WTC11 (cell line): Measurements from ENCODE around the gene GALR3.

Source experiments
- CBFB ChIP-seq: sonication (generic); formaldehyde crosslinking; IDR thresholded peaks from 2 replicates; pipeline ENCODE4 v1.8.1; 2022; ENCODE audit warnings: mild to moderate bottlenecking, low read depth, missing genetic modification reagents
- CREB1 ChIP-seq: sonication (generic); formaldehyde crosslinking; IDR thresholded peaks from 2 replicates; pipeline ENCODE4 v1.8.0; 2023; ENCODE audit warnings: mild to moderate bottlenecking, missing genetic modification reagents
- CTCF ChIP-seq: fragments of 200-600 bp; IDR thresholded peaks from 2 replicates; pipeline ENCODE4 v1.8.0; 2022; ENCODE audit warnings: antibody characterized with exemption
- MLX ChIP-seq: sonication (generic); formaldehyde crosslinking; IDR thresholded peaks from 2 replicates; pipeline ENCODE4 v1.8.1; 2023; ENCODE audit warnings: mild to moderate bottlenecking, missing genetic modification reagents, moderate library complexity
- USF2 ChIP-seq: sonication (generic); formaldehyde crosslinking; IDR thresholded peaks from 2 replicates; pipeline ENCODE4 v1.8.1; 2023; ENCODE audit warnings: mild to moderate bottlenecking, missing genetic modification reagents, moderate library complexity

- TF ChIP-seq CTCF (no peak), MLX (CRISPR knock-in tag) (no peak), CREB1 (no peak), CBFB (CRISPR knock-in tag) (no peak), USF2 (no peak)
Measured at GRCh38 chr22:37774728-37775127, 48.5 kb upstream of the GALR3 start.
